DMS 273 (cell line): ENCODE measurements around the gene TLE1.
"Not testable (repeated sequence)": the region's sequence is repeated elsewhere in the genome, so short reads cannot be mapped to it uniquely, and the experiment has no call there.

Experiments used
- DNase-seq: peaks from one replicate; lab custom pipeline; 2025; ENCODE audit not compliant: unreplicated experiment; lab: John Stamatoyannopoulos, UW

TLE1 gene

DNA sequence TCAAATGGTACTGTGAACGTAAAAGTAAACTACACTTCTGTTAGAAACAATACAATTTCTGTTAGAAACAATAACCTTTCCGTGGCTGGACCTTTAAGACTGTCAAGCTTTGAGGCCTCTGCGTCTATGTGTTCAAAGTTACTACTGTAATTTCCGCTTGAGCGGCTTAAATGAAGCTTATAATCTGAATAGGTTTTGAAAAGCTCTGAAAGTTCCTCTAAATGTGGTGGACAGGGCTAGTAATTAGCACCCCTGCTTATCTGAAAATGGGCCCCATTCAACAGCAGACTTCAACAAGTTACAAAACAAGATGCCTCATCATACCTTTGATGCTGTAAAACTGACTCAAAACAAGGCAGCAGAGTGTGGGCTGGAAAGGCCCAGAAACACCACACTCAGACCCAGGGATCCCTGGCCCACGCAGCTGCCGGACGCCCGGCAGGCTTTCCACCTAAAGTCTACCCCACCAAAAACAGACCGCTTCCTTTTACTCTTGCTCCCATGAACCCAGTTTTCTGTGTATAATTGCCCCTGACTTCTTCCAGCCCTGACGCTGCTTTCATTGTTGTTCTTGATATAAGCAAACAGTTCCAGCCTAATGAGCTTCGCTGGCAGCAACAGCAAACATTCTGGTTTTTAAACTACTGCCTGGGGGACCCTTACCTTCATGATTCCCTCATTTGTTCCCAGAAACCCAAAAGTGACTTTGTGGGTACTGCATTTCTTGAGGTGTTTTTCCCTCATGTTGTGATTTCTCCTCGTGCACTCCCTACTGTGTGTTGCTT, 66.7 kb downstream of the TLE1 start:
- no peak for DNase-seq

DNA sequence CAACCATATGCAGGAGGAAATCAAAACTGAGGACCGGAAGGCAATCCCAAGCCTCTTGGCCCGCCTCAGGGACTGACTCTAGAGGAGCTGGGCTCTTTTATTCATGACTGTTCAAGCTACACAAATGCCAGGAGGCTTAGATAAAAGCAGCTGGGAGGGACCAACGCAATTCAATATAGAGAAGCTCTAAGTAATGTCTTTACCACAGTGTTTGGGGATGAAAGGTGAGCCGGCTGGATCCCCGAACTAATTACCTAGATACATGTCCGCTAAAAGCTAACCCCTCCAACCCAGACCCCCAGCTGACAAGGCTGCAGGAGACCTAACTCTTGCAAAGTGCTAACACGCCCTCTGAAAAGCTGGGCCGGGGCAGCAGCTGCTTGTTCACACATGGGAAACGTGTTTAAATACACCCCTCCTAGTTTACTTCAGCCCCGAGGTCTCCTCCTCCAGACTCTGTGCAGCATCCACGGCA, 67.5 kb downstream of the TLE1 start:
- DNase-seq, result no peak

DNA sequence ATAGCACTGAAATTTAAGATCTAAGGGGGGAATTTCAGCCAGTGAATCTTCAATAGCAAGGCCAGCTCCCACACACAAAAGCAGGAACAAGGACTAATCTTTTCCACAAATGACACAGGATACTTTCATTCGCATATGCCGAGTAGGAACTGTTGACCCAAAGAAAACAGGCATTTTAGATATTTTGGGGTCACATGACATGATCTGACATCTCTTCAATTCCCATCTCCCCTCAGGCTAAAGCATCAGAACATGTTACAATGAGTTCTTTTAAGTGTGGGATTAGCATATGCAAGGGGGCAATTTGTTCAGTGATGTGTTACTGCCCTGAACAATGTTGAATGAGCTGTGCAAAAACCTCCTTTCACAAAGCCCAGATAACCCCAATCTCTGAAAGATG, 68.2 kb downstream of the TLE1 start:
- DNase-seq, result no peak

DNA sequence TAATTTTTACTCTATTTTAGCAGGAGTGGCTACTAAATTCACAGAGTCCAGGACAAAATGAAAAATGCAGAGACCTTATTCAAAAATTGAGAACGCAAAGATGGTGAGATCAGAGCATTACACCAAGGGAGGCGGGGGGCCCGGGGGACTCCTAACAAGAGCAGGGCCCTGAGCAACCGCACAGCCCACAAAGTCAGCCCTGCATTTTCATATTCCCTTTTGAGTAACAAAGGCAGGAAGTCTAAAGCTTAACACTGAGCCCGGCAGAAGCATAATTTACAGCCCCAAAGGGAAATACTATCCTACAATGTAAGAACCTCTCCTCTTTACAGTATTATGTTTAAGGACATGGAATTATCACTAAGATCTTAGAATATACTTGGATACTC, 69.4 kb downstream of the TLE1 start:
- no peak for DNase-seq

GRCh38 chr9:81619353-81620001, 69.9 kb downstream of the TLE1 start:
- DNase-seq, result peak; percentile 48

DNA sequence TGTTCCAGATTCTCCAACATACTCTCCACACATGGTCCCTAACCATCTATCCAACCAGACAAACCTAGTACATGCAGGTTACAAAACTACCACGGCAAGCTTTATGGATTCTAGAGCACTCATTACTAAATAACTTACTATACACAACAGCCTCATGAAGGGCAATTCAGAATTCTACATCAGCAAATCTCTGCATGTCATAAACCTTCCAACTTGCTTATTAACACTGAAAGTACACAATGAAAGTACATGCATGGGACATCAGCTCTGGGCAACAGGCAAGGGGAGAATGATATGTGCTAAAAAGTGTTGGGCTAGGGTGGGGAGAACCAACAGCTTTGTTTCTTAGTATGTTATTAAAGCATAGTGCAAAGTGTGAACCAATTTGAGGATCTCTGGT, 70.4 kb downstream of the TLE1 start:
- DNase-seq, result no peak

GRCh38 chr9:81616141-81616540, 73.2 kb downstream of the TLE1 start:
- no peak for DNase-seq

- no peak for DNase-seq
Measured at GRCh38 chr9:81614335-81614734, 75.0 kb downstream of the TLE1 start.

- no peak for DNase-seq
Measured at GRCh38 chr9:81613002-81613812, 76.1 kb downstream of the TLE1 start.

DNA sequence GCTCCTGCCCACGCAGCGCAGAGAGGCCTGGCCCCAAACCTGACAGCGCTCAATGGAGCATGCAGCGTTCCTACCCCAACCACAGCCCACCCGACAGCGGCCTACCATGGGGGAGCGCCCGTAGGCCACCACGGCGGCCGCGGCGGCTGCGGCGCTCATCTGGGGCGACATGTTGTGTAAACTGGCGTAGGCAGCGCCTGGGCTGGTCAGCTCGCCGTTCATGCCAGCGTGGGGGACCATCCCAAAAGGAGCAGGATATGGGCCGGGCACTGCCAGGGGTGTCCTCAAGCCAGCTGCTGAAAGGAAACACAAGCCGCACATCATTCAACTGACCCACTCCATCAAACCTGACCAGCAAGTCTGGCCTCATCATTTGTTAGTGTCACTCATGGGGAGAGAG, 77.7 kb downstream of the TLE1 start:
- no peak for DNase-seq

DNA sequence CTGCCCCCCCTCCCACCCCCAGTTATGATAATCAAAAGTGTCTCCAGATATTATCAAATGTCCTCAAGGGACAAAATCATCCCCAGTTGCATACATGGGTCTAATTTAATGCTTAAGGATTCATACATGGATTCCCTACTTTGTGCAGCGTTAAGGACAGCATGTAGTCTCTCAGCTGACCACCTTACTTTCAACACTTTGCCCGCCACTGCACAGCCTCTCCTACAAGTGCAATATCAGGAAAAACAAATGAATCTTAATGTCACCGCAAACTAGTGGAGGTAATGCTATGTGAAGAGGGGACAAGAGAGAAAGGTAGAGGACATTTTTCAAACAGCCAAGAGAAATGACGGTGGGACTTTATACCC, 78.6 kb downstream of the TLE1 start:
- no peak for DNase-seq

DNA sequence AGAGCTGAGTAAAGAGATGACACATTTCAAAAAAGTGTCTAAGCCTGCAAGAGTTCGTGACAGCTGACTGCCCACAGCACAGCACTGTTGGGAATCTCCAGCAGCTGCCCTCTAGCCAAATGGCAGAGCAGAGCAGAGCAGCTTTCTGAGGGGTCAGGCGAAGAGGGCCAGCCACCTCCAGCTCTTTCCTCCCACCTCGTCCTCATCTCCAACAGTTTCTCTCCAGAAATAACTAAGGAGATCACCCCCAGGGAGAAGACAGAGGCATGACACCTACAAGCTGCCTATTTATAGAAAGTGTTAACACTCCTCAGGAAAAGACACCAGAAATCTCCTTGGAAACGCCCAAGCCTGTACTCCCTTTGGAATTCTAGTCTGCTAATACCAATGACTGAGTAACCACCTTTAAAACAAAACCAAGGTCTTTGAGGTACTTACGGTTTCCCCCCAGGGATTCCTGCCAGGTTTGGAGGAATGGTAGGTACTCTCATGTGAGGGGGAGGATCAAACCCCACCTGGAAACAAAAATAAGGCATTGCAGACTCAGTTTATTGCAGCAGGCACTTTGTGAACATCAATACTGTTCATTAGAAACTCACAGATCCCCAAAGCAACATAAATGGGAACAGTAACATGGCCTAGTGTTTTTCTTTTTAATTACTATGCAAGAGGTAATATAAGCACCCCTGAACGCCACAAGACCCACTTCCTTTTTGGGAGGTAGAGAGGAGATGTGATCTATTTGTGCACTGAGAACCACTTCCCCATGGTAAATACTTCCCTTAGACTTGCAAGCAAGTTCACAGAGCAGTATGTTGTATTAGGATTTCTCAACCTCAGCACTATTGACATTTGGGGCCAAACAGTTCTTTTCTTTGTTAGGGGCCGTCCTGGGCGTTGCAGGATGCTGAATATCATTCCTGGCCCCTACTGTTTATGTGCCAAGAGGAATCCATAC, 79.3 kb downstream of the TLE1 start:
- DNase-seq, result no peak

DNA sequence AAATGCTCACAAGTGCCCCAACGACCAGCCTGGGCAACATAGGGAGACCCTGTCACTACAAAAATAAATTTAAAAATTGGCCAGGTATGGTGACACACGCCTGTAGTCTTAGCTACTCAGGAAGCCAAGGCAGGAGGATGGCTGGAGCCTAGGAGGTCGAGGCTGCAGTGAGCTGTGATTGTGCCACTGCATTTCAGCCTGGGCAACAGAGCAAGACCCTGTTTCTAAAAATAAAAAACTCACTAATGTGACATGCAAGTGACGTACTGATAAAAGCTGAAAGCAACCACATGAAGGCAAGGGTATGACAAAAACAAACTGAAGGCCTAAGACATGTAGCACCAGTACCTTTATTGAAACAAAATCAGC, 81.1 kb downstream of the TLE1 start:
- no peak for DNase-seq

DNA sequence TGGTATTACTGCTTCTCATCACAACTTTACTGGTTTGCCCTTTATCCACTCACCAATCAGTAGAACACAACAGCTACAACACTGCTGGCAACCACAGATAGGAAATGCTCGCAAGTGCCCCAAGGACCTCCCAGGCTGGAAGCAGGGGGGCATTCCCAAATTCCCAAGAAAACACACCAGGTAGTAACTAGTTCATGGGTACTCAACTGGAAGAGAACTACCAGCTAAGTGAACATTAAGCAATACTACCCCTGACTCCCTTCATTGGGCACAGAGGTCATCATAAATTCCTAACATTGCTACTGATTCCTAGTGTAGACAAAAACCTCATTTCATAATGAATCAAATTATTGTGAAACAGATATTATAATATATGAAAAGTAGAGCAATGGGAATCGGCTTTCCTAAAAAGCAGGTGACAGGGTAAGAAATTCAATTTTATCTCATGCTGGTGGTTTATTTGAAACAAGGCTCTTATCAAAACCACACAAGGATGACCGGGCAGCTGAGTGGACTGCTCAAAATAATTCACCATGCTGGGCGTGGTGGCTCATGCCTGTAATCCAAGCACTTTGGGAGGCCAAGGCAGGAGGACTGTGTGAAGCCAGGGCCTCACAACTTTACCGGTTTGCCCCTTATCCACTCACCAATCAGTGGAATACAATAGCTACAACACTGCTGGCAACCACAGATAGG, 81.6 kb downstream of the TLE1 start:
- no peak for DNase-seq

GRCh38 chr9:81606261-81606660, 83.1 kb downstream of the TLE1 start:
- DNase-seq, result not testable (repeated sequence)

DNA sequence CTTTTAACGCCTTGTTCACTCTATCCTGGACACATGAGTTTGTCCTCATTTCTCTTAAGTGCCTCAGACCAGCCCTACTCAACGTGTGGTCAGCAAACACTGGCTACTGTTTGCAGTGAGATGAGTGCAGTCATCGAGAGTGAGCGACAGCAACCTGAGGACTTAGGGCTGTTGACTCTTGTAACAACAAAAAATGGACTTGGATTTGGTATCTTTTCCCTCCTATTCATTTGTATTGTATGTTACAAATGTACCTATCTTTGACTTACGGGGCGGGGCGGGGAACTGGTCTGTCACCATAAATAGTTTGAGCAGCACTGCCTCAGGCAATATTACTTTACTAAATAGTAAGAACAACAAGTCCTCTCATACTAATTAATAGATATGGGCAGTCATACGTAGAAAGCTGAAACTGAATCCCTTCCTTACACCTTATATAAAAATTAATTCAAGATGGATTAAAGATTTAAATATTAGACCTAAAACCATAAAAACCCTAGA, 84.1 kb downstream of the TLE1 start:
- no peak for DNase-seq

DNA sequence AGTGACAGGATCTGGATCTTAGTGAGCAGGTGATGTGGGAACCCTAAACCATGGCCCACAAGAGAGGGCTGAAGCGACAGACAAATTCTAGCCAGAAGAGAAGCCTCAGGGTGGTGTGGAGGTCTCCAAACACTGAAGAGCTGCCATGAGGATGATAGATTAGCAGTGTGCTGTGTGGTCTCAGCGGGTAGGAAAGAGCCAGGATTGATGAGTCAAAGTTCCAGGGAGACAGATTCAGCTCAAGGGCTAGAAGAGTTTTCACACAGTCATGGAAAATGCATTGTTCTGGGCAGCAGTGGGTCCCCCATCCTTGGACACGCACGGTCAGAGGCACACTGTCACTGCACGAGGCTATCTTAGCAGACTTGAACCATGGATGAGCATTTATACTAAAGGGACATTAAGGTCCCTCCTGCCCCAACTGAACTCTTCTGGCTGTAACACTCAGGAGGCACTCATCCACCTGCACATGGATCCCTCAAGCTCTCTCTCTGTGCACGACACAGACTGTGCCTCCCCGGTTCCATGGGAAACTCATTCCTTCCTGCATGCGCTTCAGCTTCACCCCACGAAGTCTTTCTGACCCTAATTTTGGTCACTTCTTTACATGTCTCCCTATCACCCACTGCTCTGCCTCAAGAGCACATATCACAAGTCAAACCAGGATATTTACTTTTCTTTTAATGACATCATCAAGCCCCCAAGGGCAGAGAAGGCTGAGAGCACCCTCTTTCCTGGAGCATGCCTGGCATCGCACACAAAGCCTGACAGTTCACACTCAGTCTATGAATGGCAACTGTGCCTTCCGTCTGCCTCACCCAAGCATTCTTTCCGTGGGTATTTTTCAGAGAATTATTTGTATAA, 84.8 kb downstream of the TLE1 start:
- no peak for DNase-seq

DNA sequence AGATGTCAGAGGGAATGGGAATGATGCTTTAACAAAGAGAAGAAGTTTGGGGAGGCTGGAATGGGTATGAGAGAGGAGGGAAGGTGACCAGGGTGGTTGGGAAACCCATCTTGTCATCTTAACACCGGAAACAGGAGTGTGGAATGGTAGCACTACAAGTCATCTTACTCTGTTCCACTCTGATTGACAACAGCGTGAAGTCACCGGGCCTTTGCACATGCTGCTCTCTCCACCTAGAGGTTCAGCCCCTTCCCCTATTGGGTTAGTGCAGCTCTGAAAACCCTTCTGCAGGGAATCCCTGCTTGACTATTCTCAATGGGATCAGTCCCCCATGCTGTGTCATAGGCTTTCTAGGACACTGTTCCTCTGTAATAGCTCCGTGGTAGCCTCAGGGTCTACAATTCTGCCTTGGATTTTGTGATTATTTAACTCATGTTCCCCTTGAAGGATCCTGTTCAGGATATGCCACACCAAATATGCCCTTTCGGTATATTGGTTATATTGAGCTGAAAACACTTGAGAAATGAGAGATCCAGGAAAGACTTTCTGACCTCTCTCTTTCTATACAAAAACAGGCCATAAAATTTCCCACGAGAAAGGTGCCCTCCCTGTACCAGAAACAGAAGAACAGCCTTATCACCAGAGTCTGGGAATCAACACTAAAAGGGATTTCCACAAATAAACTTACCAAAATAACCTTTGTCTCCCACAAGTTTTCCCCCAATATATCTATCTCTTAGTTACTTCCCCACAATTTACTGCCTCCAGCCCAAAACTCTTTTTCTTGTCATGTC, 86.3 kb downstream of the TLE1 start:
- no peak for DNase-seq
